ENCODE results near the gene ATP6V1B1.

Gene ATP6V1B1

GRCh38 chr2:70927641-70928040 is 8.1 kb upstream of the ATP6V1B1 start:
- TF ChIP-seq, protein P1, sequence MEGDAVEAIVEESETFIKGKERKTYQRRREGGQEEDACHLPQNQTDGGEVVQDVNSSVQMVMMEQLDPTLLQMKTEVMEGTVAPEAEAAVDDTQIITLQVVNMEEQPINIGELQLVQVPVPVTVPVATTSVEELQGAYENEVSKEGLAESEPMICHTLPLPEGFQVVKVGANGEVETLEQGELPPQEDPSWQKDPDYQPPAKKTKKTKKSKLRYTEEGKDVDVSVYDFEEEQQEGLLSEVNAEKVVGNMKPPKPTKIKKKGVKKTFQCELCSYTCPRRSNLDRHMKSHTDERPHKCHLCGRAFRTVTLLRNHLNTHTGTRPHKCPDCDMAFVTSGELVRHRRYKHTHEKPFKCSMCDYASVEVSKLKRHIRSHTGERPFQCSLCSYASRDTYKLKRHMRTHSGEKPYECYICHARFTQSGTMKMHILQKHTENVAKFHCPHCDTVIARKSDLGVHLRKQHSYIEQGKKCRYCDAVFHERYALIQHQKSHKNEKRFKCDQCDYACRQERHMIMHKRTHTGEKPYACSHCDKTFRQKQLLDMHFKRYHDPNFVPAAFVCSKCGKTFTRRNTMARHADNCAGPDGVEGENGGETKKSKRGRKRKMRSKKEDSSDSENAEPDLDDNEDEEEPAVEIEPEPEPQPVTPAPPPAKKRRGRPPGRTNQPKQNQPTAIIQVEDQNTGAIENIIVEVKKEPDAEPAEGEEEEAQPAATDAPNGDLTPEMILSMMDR (conservative IDR thresholded peaks at IDR 0.05; ENCODE audit: low read length) = no peak
- no peak for DNase-seq (ENCODE audit: low read depth)
- no peak overlapping the region for H3K4me3 ChIP-seq (ENCODE audit: low read length)

DNA sequence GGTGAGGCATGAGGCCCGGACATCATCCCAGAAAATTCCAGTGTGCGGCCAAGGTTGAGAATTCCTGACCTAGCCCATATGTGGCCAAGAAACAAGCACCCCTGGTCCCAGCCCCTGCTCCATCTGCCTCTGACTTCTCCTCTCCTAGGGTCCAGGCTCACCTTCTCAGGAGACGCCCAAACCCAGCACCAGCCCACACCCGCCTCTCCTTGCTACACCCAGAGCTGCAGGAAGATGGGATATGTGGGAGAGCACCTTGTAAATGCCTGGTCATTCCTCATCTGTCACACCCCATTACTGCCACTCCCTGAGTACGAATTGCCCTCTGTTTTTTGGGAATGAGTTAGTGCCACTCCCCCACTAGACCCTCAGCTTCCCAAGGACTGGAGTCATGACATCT is 7.3 kb upstream of the ATP6V1B1 start:
- no peak for DNase-seq (ENCODE audit: low read depth)
- no peak overlapping the region for H3K4me3 ChIP-seq (ENCODE audit: low read length)
- TF ChIP-seq, protein P1 (conservative IDR thresholded peaks at IDR 0.05; ENCODE audit: low read length) = no peak

DNA sequence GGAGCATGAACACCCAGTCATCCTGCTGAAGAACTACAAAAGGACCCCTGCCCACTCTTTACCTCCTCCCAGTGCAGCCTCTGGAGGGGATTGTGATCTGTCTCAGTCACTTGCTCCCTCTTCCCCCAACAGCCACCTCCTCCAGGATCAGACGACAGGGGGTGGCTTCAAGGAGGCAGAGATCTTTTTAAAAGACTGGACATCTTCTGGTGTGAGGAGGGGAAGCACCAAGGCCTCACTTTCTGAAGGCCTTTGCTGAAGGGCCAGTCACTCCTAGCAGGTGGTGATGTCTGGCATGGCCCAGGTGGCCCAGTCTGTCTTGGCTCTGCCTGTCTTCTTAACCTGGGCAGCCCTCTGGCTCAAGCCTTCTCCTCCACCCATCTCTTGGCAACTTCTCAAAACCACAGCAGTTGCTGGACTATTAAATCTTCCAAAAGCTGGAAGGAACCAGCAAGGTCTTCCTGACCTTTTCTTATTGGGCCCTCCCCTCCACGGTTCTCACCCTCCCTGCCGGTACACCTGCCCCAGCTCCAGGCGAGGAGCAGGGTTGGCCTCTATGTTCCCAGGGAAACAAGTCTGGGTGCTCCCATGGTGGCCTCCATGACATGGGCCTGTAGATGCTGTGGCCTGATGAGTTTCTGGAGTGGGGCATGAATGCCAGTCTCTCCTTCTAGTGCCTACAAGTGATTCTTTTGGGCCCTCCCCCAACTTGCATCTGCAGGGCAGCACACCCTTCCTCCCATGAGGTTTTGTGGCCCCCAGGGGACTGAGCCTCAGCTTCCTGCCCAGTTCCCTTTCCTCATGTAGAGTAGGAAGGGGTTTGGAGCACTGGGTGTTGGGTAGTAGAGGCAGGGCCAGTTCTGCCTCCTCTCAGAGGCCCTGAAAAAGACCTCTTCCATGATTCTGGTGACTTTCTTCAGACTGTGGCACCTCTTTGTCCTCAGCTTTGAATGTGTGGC is 5.0 kb upstream of the ATP6V1B1 start:
- TF ChIP-seq, protein P1 (conservative IDR thresholded peaks at IDR 0.05; ENCODE audit: low read length) = no peak
- DNase-seq (ENCODE audit: low read depth) = no peak
- no peak overlapping the region for H3K4me3 ChIP-seq (ENCODE audit: low read length)

- DNase-seq (ENCODE audit: low read depth) = no peak
- TF ChIP-seq, protein P1 (conservative IDR thresholded peaks at IDR 0.05; ENCODE audit: low read length) = no peak
Measured at GRCh38 chr2:70931376-70932000, 4.2 kb upstream of the ATP6V1B1 start.

DNA sequence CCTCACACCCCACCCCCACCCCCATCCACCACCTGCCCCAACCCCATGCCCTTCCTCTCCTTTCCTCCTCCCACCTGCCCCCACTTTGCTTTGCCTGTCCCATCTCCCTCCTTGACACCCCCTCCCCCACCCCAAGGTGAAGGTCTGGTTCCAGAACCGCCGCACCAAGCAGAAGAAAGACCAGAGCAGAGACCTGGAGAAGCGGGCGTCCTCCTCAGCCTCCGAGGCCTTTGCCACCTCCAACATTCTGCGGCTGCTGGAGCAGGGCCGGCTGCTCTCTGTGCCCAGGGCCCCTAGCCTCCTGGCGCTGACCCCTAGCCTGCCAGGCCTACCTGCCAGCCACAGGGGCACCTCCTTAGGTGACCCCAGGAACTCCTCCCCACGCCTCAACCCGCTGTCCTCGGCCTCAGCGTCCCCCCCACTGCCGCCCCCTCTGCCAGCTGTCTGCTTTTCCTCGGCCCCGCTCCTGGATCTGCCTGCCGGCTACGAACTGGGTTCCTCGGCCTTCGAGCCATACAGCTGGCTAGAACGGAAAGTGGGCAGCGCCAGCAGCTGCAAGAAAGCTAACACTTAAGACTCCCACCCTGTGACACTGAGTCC is 3.0 kb upstream of the ATP6V1B1 start:
- no peak for DNase-seq (ENCODE audit: low read depth)
- TF ChIP-seq, protein P1 (conservative IDR thresholded peaks at IDR 0.05; ENCODE audit: low read length) = no peak
- no peak overlapping the region for H3K4me3 ChIP-seq (ENCODE audit: low read length)

More at GRCh38 chr2:70931376-70932000, 4.2 kb upstream of the ATP6V1B1 start:
- no peak overlapping the region for H3K4me3 ChIP-seq (ENCODE audit: low read length)

DNA sequence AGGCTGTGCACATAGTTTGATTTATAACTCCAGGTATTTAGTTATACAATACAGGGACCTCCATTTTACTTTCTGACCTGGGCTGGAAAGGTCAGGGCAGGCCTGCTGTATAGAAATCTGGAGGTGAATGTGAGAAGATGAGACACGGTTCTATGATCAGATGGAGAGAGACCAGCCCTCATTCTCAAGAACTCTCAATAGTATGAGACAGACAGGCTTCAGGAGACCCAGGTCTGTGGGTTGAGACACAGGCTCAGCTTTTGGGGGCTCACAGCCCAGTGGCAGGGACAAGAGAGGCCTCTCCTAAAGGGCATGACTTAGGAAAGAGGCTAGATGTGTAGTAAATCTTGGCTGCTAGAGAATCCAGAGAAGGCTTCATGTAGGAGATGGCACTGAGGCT is 719 bp upstream of the ATP6V1B1 start:
- TF ChIP-seq, protein P1 (conservative IDR thresholded peaks at IDR 0.05; ENCODE audit: low read length) = no peak
- H3K4me3 ChIP-seq (ENCODE audit: low read length) = no peak overlapping the region
- DNase-seq (ENCODE audit: low read depth) = no peak
